ENCODE measurements around the gene PPM1E.
A peak's percentile ranks its signal among the peaks of the same experiment; 100 is the strongest.
"Not testable (repeated sequence)": the region's sequence is repeated elsewhere in the genome, so short reads cannot be mapped to it uniquely, and the experiment has no call there.

The PPM1E gene

DNA sequence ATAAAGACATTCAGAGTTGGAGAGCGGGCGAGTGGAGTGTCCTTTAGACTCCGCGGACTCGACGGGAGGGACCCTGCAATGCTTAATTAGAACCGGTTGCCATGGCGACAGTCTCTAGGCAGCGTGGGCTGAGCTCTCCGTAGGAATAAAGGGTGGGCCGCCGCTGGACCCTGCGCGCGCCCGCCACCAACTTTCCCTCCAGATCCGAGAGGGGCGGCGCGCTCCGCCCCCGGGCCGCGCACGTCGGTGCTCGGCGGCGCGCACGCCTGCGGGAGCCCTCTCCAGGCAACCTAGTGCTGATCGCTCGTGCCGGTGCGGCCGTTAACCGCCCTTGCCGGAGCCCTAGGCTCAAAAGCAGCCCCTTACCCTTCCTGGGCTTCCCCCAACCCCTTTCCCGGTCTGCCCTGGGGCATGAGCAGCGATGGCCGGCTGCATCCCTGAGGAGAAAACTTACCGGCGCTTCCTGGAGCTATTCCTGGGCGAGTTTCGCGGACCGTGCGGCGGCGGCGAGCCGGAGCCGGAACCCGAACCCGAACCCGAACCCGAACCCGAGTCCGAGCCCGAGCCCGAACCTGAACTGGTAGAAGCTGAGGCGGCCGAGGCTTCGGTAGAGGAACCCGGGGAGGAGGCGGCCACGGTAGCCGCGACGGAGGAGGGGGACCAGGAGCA is at the start of gene PPM1E:
PPM1E (plus strand) TSS at position 278 of the 669 bp plus-strand sequence.
- DNase-seq (ENCODE audit: low spot score) = peak; percentile 36

DNA sequence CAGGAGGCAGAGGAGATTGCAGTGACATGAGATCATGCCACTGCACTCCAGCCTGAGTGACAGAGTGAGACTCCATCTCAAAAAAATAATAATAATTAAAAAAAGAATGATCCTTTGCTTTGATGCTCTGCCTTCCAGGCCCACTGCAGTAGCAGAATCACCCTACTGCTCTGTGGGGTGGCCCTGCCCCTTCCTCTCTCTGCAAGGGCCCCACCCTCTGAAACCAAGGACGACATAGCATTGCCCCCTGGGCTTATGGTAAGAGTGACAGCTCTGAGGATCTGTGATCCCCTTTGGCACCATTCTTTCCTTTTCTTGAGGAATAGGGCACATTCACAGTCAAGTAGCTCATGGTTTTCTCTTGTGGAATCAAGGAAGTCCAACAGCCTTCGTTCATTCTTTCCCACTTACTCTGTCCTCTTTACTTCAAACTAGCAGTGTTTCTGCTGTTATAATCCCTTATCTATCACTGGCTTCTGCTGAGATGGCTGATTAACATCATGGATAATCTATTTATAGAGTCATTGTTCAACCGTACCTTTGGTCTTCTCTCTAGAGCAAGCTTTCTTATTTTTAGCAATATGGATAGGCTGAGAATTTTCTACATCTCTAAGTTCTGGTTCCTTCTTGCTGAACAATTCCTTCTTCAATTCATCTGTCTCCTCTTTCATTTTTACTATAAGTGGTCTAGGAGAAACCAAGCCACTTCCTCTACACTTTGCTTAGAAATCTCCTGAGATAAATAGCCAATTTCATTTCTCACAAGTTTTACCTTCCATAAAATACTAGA is 49.1 kb upstream of the PPM1E start:
- no peak for DNase-seq (ENCODE audit: low spot score)

DNA sequence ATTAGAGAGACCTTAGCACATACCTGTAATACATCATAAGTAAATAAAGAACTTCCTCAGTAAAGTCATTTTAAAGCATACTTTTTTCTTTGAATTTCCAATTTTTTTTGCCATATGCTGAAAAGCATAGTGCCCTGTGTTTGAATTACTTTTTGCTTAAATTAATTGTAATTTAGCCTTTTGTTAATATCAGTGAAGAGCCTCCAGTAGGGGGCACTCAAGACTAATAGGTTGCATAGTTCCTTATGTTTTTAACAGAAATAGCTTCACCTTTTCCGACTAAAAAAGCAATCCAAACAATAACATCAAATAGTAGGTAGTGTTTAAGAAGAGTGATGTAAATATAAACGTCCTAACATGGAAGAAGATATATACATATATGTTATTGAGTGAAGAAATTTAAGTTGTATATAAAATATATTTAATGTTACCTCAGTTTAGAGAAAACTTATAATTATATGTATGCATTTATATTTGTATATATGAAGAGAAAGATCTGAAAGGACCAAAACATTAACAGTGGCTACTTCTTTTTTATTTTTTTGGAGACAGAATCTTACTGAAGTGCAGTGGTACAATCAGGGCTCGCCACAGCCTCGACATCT is 44.6 kb upstream of the PPM1E start:
- peak; percentile 62 for DNase-seq (ENCODE audit: low spot score)

DNA sequence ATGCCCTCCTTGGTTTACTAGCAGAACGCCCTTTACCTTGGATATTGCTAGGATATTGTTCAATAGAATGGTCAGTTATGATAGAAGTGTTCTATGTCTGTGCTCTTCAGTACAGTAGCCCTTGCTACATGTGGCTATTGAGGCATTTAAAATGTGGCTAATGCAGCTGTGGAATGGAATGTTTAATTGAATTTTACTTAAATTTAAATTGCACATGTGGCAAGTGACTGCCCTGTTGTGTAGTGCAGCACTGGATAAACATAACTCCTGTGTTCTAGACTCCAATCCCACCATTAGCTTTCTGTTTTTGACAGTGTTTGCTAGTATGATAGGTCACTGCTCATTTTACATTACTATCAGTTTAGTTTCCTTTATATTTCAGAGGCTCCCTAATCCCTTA is 33.4 kb upstream of the PPM1E start:
- DNase-seq (ENCODE audit: low spot score) = no peak

DNA sequence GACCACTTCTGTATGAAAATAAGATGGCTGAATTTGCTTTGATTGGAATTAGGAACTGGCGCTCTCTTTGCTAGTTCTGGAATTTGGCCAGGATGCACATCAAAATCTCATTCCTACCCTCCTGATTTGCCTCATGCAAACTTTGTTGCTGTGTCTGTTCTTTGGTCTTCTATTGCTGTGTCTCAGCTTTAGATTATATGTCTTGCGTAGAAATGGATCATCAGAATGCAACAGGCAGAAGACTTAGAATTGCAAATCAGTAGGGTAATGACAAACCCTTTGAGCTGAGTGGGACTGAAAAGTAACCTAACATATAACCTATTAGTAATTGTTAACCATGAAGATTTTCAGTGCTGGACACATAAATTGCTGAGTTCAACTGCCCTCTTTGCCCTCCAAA is 33.0 kb upstream of the PPM1E start:
- no peak for DNase-seq (ENCODE audit: low spot score)

DNA sequence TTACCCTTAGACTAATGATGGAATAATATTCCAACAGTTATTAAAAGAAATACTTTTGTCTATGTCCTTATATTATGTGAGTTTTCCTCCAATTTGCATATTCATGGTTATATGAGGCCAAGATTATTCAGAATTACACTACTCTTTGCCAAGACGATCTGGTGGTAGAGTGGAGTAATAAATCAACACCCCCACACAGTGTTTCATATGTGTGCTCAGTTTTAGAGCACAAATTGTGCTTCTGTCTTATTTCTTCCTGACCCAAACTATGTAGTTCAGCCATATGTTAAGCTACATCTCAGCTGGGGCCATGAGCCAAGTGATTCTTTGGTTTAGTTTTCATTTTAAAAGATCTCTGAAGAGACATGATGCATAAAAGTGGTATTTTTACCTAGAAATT is 26.9 kb upstream of the PPM1E start:
- no peak for DNase-seq (ENCODE audit: low spot score)

DNA sequence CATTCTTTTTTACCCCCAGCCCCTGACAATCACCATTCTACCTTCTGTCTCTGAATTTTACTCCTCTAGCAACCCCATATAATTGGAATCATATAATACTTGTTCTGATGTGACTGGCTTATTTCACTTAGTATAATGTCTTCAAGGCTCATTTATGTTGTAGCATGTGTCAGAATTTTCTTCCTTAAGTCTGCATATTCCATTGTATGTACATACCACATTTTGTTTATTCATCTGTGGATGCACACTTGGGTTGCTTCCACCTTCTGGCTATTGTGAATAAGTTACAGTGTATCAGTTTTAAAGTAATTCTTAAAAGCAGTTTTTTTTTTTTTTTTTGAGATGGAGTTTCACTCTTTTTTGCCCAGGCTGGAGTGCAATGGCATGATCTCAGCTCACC is 24.7 kb upstream of the PPM1E start:
- DNase-seq (ENCODE audit: low spot score) = no peak

DNA sequence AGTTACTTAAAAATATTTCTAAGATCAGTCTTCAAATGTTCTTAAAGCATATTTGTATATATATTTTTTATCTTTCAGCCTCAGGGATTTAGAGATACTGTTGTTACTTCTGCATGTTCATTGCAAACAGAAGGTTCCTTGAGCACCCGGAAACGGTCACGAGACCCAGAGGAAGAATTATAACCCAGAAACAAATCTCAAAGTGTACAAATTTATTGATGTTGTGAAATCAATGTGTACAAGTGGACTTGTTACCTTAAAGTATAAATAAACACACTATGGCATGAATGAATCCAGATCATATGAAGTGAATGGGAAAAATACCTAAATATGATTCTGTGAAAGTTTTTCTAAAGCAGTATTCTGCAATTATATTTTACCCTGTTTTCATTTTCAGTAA is 21.6 kb upstream of the PPM1E start:
- DNase-seq (ENCODE audit: low spot score) = no peak

DNA sequence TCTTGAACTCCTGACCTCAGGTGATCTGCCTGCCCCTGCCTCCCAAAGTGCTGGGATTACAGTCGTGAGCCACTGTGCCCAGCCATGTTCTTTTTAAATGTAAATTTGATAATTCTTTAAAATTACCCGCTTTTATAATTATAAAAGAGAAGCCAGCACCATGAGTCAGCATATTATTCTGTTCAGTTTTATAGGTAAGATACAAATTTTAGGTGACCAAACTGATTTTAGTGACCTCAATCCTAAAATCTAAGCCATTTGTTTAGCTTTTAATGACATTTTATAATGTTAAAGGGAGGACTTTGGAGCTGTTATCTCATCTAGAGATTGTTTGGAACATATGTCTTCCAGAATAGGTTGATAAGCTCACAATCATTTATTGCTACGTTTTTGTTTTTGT is 20.8 kb upstream of the PPM1E start:
- no peak for DNase-seq (ENCODE audit: low spot score)

DNA sequence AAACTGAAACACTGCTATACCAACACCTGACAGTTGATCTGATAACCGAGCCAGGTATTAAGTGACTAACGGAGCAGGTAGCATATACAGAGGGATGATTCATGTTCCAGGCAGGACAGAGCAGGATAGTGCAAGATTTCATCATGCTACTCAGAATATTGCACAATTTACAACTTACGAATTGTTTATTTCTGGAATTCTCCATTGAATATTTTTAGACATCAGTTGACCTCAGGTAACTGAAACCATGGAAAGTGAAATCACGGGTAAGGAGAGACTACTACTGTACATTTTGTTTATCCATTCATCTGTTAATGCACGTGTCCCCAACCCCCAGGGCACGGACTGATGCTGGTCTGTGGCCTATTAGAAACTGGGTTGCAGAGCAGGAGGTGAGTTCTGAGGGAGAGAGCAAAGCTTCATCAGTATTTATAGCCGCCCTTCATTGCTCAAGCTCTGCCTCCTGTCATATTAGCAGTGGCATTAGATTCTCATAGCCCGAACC is 14.5 kb upstream of the PPM1E start:
- DNase-seq (ENCODE audit: low spot score) = peak; percentile 58

DNA sequence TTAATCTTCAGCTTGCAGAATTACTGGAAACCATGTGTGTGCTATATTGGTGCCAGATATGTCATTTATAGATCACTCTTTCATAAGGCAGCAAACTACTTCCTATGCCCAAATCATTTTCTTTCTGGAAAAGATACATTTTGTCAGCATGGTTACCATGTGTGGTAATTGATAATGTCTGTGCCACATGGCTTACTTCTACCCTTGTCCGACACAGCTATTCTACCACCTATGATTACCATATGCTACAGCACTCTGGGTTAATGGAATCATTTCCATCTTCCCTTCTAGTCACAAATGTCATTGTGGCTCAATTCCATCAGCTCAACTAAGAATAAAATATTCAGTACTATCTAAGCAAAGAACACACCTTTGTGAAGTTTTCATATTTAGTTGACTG is 8.0 kb upstream of the PPM1E start:
- no peak for DNase-seq (ENCODE audit: low spot score)

DNA sequence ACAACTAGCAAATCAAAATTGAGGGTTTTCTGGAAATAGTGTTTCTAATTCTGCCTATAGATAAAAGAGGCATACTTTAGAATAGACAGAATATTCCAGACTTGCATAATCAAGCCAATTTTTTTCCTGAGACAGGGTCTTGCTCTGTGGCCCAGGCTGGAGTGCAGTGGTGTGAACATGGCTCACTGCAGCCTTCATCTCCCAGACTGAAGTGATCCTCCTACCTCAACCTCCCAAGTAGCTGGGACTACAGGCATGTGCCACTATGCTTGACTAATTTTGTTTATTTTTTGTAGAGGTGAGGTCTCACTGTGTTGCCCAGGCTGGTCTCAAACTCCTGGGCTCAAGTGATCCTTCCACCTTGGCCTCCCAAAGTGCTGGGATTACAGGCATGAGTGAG is 6.0 kb upstream of the PPM1E start:
- DNase-seq (ENCODE audit: low spot score) = not testable (repeated sequence)

DNA sequence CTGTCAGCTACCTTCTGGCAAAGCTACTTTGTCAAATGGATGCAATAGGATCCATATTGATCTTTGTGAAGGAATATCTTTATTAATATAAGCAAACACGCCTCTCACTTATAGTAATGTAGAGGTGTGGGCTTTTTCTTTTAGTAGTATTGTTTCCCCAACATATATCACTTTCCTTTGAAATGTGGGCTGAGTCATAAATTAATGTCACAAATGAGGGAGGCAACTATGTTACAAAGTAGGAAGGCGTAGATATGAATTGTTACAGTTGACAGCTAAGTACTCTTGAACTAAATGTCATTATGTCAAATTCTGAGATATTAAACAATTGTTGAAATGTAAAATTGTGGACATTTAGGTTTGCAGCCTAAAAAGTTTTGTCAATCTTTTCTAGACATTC is 2.6 kb upstream of the PPM1E start:
- DNase-seq (ENCODE audit: low spot score) = no peak

DNA sequence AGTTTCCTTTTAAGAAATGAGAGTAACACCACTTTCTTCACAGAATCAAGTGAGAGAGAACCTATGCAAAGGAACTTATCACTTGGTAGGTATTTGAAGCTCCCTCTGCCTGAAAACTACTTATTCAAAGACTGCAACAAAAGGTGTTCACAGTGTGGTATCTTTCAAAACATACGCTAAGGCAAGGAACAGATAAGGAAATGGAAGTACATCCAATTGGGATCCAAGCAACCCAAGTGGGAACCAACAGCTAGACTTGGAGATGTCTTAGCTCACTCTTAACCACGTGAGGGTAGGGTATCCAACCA is 431 bp upstream of the PPM1E start:
- no peak for DNase-seq (ENCODE audit: low spot score)

DNA sequence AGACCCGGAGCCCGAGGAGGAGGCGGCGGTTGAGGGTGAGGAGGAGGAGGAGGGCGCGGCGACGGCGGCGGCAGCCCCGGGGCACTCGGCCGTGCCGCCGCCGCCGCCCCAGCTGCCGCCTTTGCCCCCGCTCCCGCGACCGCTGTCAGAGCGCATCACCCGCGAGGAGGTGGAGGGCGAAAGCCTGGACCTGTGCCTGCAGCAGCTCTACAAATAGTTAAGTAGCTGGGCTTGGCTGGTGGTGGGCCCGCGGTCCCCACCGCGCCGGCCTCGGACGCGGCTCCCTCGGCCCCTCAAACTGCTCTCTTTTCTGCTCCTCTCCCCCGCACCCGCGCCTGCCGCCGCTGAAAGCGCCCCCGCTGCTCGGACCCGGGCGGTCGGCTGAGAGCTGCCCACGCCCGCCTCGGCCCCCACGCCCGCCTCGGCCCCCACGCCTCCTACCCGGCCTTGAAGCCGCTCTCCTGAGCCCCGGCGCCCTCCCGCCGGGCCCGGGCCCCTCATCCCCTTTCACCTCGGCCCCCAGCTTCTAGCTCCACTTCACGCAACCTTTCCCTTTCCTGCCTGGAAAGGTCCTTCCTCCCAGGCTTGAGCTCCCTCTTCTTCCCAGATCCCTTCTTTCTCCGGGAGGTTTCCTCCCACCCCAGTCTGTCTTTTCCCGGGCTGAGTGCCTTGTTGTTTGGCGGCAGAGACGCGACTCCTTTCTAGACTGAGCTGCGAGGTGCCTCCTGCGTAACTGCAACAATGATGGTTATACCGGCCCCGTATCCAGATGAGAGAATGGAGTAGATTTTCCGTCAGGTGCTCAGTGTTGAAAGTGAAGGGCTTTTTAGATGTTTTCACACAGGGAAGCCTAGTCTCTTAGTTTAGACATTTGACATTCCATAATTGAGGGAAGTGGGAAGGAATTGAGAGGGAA is 850 bp downstream of the PPM1E start:
- peak; percentile 4 for DNase-seq (ENCODE audit: low spot score)

DNA sequence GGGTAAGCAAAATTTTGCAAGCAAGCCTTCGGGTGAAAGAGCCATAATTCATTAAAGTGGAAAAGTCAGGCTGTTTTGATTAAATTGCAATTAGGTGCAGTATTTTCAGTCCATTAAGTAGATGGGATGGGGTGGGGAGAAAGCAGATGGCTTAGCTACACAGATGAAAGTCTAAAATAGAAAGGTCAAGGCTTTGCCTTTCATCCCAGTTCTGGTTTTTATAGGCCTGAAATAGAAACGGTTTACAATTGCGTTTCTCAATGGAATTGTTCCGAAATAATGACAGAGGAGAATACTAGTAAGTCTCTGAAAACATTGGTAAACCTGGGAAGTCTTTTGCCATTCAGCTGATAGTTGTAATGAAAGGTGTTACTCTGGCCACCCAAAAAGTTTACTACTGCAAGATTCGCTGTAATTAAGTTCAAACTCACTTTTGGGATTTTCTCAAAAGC is 1.5 kb downstream of the PPM1E start:
- no peak for DNase-seq (ENCODE audit: low spot score)

DNA sequence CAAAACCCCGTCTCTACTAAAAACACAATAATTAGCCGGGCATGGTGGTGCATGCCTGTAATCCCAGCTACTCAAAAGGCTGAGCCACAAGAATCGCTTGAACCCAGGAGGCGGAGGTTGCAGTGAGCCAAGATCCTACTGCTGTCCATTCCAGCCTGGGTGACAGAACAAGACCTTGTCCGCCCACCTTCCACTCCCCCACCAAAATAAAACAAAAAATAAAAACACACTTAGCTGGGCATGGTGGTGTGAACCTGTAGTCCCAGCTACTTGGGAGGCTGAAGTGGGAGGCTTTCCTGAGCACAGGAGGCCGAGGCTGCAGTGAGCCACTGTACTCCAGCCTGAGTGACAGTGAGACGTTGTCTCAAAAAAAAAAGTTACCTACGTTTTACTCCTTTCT is 3.2 kb downstream of the PPM1E start:
- DNase-seq (ENCODE audit: low spot score) = no peak

DNA sequence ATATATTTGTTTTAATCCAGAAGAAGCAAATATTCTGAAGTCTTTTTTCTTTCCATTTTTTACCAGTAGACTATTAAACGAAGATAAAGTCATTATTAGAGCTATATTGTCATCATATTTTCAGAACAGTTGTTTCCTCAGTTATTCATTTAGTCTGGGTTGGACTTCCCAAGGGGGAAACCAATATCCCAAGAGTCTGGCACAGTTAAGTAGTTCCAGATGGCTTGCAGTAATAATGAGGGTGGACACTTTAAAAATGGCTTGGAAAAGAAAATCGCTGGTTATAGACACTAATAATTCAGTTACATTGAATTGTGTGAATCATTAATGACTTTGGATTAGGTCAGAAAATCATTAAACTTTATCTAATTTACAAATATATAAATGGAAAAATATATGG is 3.9 kb downstream of the PPM1E start:
- DNase-seq (ENCODE audit: low spot score) = no peak

DNA sequence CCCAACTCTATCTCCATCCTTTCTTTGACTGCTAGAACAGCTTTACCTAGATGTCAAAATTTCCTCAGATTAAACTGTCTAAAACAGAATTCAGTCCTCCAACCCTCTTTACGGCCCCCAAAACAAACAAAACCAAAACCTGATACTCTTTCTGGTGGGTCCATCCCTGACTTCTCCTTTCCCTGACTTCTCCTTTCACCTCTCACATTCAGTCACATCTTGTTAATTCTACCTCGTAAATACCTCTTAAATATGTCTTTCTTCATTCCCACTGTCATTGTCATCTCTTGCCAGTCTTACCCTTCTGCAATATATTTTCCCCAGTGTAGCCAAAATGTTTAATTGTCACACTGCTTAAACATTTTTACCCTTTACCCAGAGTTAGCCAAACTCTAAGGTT is 4.6 kb downstream of the PPM1E start:
- no peak for DNase-seq (ENCODE audit: low spot score)

DNA sequence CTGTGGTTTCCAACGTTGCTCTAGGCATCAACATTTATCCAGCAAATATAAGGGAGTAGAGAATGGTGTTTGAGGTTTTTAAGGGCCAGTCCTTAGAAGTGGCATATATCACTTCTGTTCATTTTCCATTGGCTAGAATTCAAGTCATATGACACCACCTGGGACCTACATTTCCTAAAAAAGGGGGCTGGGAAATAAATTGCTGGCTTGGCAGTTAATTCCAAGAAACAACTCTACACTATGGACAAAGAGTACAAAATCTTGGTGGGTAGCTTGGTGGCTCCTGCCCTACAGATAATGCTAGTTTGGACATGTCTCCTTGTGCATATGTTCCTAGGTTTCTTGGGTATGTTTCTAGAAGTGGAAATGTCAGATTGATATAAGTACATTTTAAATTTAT is 7.6 kb downstream of the PPM1E start:
- DNase-seq (ENCODE audit: low spot score) = no peak

DNA sequence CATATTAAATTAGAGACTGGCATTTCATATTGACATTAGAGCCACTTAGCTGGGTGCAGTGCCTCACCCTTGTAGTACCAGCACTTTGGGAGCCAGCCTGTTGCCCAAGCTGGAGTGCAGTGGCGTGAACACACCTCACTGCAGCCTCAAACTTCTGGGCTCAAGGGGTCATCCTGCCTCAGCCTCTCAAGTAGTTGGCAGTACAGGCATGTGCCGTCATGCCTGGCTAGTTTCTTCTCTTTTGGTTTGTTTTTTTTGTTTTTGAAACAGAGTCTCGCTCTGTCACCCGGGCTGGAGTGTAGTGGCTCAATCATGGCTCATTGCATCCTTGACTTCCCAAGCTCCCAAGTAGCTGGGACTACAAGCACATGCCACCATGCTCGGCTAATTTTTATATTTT is 8.7 kb downstream of the PPM1E start:
- DNase-seq (ENCODE audit: low spot score) = peak; percentile 72

DNA sequence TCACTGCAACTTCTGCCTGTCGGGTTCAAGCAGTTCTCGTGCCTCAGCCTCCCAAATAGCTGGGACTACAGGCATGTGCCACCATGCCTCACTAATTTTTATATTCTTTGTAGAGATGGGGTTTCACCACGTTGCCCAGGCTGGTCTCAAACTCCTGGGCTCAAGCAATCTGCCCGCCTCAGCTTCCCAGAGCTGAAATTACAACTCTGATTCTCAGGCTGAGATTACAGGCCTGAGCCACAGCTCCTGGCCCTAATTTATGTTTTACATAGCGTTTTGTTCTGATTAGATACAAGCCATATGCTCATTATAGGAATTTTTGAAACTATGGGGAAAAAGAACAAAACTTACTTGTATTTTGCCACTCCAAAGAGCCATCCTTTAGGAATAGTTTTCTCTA is 22.8 kb downstream of the PPM1E start:
- DNase-seq (ENCODE audit: low spot score) = not testable (repeated sequence)

Measured in kidney tubule cell (primary cell).